ENCODE results near the gene CRIM1.

- no peak for TF ChIP-seq CTCF (IDR thresholded peaks at IDR 0.05)
- TF ChIP-seq POLR2A (IDR thresholded peaks at IDR 0.05): no peak
- TF ChIP-seq POLR2AphosphoS5 (IDR thresholded peaks at IDR 0.05): no peak
- no peak for TF ChIP-seq EP300 (IDR thresholded peaks at IDR 0.05)
Observed at GRCh38 chr2:36560726-36561125, 205.1 kb downstream of the CRIM1 start.

Measured in suprapubic skin (tissue), 4 donors.